Fibroblast of the aortic adventitia (primary cell): ENCODE data around the gene SFTPD. TPM values are rescaled to one million over a fixed set of nuclear protein-coding genes. Genes with fewer than 3 reads are reported as not detected.

ENCODE experiments used
- DNase-seq: peaks from one replicate; pipeline ENCODE4 v3.0.0-alpha.2; 2010; ENCODE audit warnings: low read depth
- H3K4me3 ChIP-seq: 2 replicates; pipeline ENCODE4 v1.5.1; 2011; ENCODE audit warnings: low read depth, mild to moderate bottlenecking, control low read depth, low read length, moderate library complexity
- CTCF ChIP-seq: IDR thresholded peaks from 2 replicates; pipeline ENCODE4 v1.5.1; 2011; ENCODE audit warnings: mild to moderate bottlenecking, low read length, control low read depth, inconsistent platforms; ENCODE audit not compliant: insufficient read depth
- total RNA-seq: library from RNA; depleted of rRNA; stranded (reverse); fragments of >200 nt; gene quantifications from 2 replicates; pipeline ENCODE4 v1.2.3, GENCODE V29; 2012; ENCODE audit warnings: low replicate concordance

The SFTPD gene
- total RNA-seq, 1 donor, result not detected

GRCh38 chr10:79983286-79983909, 34.5 kb upstream of the SFTPD start:
- H3K4me3 ChIP-seq, result no peak overlapping the region
- no peak for DNase-seq
- no peak for TF ChIP-seq CTCF

GRCh38 chr10:79982861-79983260, 34.0 kb upstream of the SFTPD start:
- no peak overlapping the region for H3K4me3 ChIP-seq
- no peak for DNase-seq
- TF ChIP-seq CTCF, result no peak

GRCh38 chr10:79982362-79982800, 33.5 kb upstream of the SFTPD start:
- peak overlapping the region; percentile 60 for H3K4me3 ChIP-seq
- no peak for TF ChIP-seq CTCF

GRCh38 chr10:79981450-79982361, 32.8 kb upstream of the SFTPD start:
- H3K4me3 ChIP-seq, result peak overlapping the region; percentile 60
- DNase-seq, result peak; percentile 4
- TF ChIP-seq CTCF, result no peak

More at GRCh38 chr10:79982362-79982800, 33.5 kb upstream of the SFTPD start:
- no peak for DNase-seq

GRCh38 chr10:79980711-79981110, 31.8 kb upstream of the SFTPD start:
- no peak overlapping the region for H3K4me3 ChIP-seq
- TF ChIP-seq CTCF, result no peak
- no peak for DNase-seq

- DNase-seq, result no peak
- no peak overlapping the region for H3K4me3 ChIP-seq
- no peak for TF ChIP-seq CTCF
Measured at GRCh38 chr10:79979976-79980687, 31.2 kb upstream of the SFTPD start.
